Parathyroid adenoma (tissue), 2 donors: Measurements from ENCODE around the gene JAKMIP3.

ENCODE experiments used
- H2AFZ ChIP-seq: fragments of 300-600 bp; sonication (generic); one replicate; pipeline ENCODE4 v1.7.0; 2017; ENCODE audit warnings: antibody characterized with exemption, mild to moderate bottlenecking
- H3K27ac ChIP-seq: fragments of 300-600 bp; sonication (generic); one replicate; pipeline ENCODE4 v1.7.0; 2017
- H3K27me3 ChIP-seq: fragments of 300-600 bp; sonication (generic); one replicate; pipeline ENCODE4 v1.7.0; 2017; ENCODE audit warnings: low read length; ENCODE audit not compliant: control insufficient read depth, insufficient read depth
- H3K36me3 ChIP-seq: fragments of 300-600 bp; sonication (generic); one replicate; pipeline ENCODE4 v1.7.0; 2017; ENCODE audit warnings: low read length; ENCODE audit not compliant: control insufficient read depth, insufficient read depth
- H3K4me1 ChIP-seq: fragments of 300-600 bp; sonication (generic); one replicate; pipeline ENCODE4 v1.7.0; 2017; ENCODE audit warnings: control low read depth
- H3K4me2 ChIP-seq: fragments of 300-600 bp; sonication (generic); one replicate; pipeline ENCODE4 v1.7.0; 2017; ENCODE audit warnings: low read length
- H3K4me3 ChIP-seq: fragments of 300-600 bp; sonication (generic); one replicate; pipeline ENCODE4 v1.7.0; 2017; ENCODE audit warnings: low read depth, low read length
- H3K79me2 ChIP-seq: fragments of 300-600 bp; sonication (generic); one replicate; pipeline ENCODE4 v1.7.0; 2017; ENCODE audit warnings: control low read depth
- H3K9ac ChIP-seq: fragments of 300-600 bp; sonication (generic); one replicate; pipeline ENCODE4 v1.7.0; 2017; ENCODE audit warnings: mild to moderate bottlenecking
- H3K9me3 ChIP-seq: fragments of 300-600 bp; sonication (generic); one replicate; pipeline ENCODE4 v1.7.0; 2017; ENCODE audit warnings: low read length; ENCODE audit not compliant: control insufficient read depth
- TF ChIP-seq, protein P1 (sequence below): fragments of 300-600 bp; sonication (generic); IDR thresholded peaks from one replicate; pipeline ENCODE4 v1.7.0; 2017; ENCODE audit warnings: antibody characterized with exemption, mild to moderate bottlenecking
- donor health status: primary hyperparathyroidism.

JAKMIP3 gene

GRCh38 chr10:132020456-132020855 lies 45.3 kb upstream of the JAKMIP3 start:
- no peak overlapping the region for H2AFZ ChIP-seq
- no peak overlapping the region for H3K4me3 ChIP-seq
- no peaks in the 10 kb centered on the region for H3K4me1 ChIP-seq
- no peaks in the 10 kb centered on the region for H3K9me3 ChIP-seq
- no peak overlapping the region for H3K9ac ChIP-seq
- H3K27me3 ChIP-seq: no peaks in the 10 kb centered on the region
- no peaks in the 10 kb centered on the region for H3K79me2 ChIP-seq
- H3K4me2 ChIP-seq: no peak overlapping the region
- H3K27ac ChIP-seq: no peak overlapping the region
- TF ChIP-seq, protein P1, sequence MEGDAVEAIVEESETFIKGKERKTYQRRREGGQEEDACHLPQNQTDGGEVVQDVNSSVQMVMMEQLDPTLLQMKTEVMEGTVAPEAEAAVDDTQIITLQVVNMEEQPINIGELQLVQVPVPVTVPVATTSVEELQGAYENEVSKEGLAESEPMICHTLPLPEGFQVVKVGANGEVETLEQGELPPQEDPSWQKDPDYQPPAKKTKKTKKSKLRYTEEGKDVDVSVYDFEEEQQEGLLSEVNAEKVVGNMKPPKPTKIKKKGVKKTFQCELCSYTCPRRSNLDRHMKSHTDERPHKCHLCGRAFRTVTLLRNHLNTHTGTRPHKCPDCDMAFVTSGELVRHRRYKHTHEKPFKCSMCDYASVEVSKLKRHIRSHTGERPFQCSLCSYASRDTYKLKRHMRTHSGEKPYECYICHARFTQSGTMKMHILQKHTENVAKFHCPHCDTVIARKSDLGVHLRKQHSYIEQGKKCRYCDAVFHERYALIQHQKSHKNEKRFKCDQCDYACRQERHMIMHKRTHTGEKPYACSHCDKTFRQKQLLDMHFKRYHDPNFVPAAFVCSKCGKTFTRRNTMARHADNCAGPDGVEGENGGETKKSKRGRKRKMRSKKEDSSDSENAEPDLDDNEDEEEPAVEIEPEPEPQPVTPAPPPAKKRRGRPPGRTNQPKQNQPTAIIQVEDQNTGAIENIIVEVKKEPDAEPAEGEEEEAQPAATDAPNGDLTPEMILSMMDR: no peak
- H3K36me3 ChIP-seq: no peaks in the 10 kb centered on the region

DNA sequence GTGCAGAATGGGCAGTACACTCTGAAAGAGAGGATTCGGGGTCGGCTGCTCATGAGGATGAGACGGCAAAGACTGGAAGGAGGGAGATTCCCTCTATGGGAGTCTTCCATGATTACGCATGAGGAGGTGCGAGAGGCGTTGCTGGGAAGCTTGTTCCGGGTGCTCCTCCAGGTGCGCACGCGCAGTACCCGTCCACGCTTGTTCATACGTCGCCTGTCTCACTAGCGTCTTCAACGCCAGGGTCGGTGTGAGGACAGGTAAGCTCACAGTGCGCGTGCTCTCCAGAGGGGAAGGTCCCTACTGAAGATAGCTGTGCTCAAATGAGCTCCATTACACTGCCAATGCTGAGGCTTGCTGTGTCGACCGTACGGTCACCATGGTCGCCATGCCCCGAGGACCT lies 44.7 kb upstream of the JAKMIP3 start:
- Histone ChIP-seq H3K4me1 (no peaks in the 10 kb centered on the region), H3K36me3 (no peaks in the 10 kb centered on the region), H3K27ac (no peak overlapping the region), H3K79me2 (no peaks in the 10 kb centered on the region), H3K9ac (no peak overlapping the region), H2AFZ (no peak overlapping the region), H3K27me3 (no peaks in the 10 kb centered on the region), H3K4me3 (no peak overlapping the region), H3K9me3 (no peaks in the 10 kb centered on the region), H3K4me2 (no peak overlapping the region)
- TF ChIP-seq, protein P1: no peak

DNA sequence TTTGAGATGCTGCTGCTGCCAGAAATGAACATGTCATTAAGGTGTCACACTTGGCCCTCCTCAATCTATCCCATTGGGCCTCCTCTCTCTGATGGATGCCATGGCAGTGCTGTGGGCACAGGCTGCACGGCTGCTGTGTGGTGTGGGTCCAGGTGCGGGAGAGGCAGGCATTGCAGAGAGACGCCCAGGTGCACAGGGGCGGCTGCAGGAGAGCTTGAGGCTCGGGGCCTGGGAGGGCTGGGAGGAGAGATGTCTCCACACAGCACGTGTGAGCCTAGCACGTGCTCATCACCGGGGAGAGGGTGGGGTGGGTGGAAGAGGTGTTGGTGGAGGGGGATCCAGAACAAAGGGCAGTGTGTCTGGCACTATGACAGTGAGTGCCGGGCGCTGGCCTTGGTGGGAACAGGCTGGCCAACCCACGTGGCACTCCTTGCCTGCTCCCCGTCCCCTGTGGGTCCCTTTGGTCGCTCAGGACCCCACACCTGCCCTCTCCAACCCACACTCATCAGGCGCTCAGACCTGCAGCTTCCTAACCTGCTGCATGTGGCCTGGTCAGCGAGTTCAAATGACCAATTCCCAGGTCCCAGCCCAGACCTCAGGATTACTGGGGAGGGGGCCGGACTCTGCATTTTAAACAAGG lies 44.1 kb upstream of the JAKMIP3 start:
- no peaks in the 10 kb centered on the region for H3K36me3 ChIP-seq
- no peak overlapping the region for H3K4me3 ChIP-seq
- no peaks in the 10 kb centered on the region for H3K9me3 ChIP-seq
- no peak overlapping the region for H3K27ac ChIP-seq
- no peaks in the 10 kb centered on the region for H3K4me1 ChIP-seq
- no peaks in the 10 kb centered on the region for H3K79me2 ChIP-seq
- no peak overlapping the region for H3K9ac ChIP-seq
- H3K27me3 ChIP-seq: no peaks in the 10 kb centered on the region
- no peak overlapping the region for H3K4me2 ChIP-seq
- TF ChIP-seq, protein P1: no peak
- no peak overlapping the region for H2AFZ ChIP-seq

DNA sequence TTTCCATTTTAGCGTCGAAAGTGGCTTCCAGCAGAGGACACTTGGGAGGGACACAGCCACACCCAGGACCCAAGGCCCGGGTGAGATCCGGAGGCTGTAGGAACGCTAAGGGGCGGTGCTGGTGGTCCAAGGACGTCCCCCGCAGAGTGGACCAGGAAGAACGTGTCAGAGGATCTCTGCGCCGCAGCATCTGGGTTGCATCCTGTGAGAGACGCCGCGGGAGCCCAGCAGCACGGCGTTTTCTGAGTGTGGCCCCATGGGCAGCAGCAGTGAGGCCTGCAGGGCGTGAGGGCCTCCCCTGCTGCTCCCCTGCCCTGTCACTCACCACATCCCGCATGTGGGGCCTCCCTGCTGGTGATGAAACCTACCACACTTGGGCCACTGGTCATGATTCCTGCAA lies 43.5 kb upstream of the JAKMIP3 start:
- no peak overlapping the region for H3K27ac ChIP-seq
- H2AFZ ChIP-seq: no peak overlapping the region
- H3K79me2 ChIP-seq: no peaks in the 10 kb centered on the region
- no peak overlapping the region for H3K9ac ChIP-seq
- no peak overlapping the region for H3K4me2 ChIP-seq
- H3K36me3 ChIP-seq: no peaks in the 10 kb centered on the region
- no peaks in the 10 kb centered on the region for H3K27me3 ChIP-seq
- H3K9me3 ChIP-seq: no peaks in the 10 kb centered on the region
- no peaks in the 10 kb centered on the region for H3K4me1 ChIP-seq
- H3K4me3 ChIP-seq: no peak overlapping the region
- TF ChIP-seq, protein P1: no peak

GRCh38 chr10:132023092-132023811 lies 42.5 kb upstream of the JAKMIP3 start:
- no peaks in the 10 kb centered on the region for H3K79me2 ChIP-seq
- peak overlapping the region; percentile 16 for H3K4me2 ChIP-seq
- TF ChIP-seq, protein P1: peak; percentile 97
- H3K27me3 ChIP-seq: no peaks in the 10 kb centered on the region
- H3K36me3 ChIP-seq: no peaks in the 10 kb centered on the region
- no peaks in the 10 kb centered on the region for H3K9me3 ChIP-seq
- no peak overlapping the region for H3K27ac ChIP-seq
- peak overlapping the region; percentile 6 for H3K4me3 ChIP-seq
- H2AFZ ChIP-seq: peak overlapping the region; percentile 40
- no peaks in the 10 kb centered on the region for H3K4me1 ChIP-seq
- H3K9ac ChIP-seq: no peak overlapping the region
